ENCODE results near the gene OPTC. TPM values are rescaled to one million over a fixed set of nuclear protein-coding genes. Genes with fewer than 3 reads are reported as not detected.

The OPTC gene
- total RNA-seq, 2 experiments from 2014 or later = not detected

- Mint-ChIP-seq H3K4me3 (no peak overlapping the region), H3K36me3 (no peaks in the 10 kb centered on the region), H3K27ac (peak overlapping the region; percentile 59), H3K9me3 (no peaks in the 10 kb centered on the region), H3K4me1 (peaks cover 12% of the 10 kb centered on the region), H3K27me3 (peaks cover 8% of the 10 kb centered on the region)
- POLR2A ChIA-PET = no interaction called here
- DNase-seq (no peak), ATAC-seq (ENCODE audit: low read depth) (no peak)
Measured at GRCh38 chr1:203528976-203529835, 35.3 kb downstream of the OPTC start.

DNA sequence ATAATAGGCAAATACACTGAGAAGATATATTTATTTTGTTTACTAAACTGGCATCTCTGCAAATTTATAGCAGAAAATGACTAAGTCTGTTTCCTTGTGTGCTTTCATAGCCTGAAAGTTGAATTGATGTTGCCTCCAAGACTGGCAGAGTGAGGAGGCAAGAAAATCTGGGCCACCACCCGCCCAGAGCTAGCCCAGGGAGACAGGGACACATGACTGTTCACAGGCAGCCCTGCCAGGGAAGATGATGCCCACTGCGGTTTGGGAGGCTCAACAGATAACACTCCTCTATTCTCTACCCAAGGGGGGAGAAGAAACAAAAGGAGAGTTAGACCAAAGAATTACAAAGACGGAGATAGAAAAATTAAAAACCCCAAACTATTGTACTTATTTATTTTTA lies 37.1 kb downstream of the OPTC start:
- H3K27me3 Mint-ChIP-seq = peaks cover 8% of the 10 kb centered on the region
- no peak for DNase-seq
- POLR2A ChIA-PET = interaction anchor here (0.5 kb wide), 1 partner anchor 523 kb away, joined by 3 read pairs; no protein-coding TSS in a partner anchor
- ATAC-seq (ENCODE audit: low read depth) = no peak
- no peak overlapping the region for H3K4me3 Mint-ChIP-seq
- peaks cover 12% of the 10 kb centered on the region for H3K4me1 Mint-ChIP-seq
- H3K9me3 Mint-ChIP-seq = no peaks in the 10 kb centered on the region
- no peak overlapping the region for H3K27ac Mint-ChIP-seq
- H3K36me3 Mint-ChIP-seq = no peaks in the 10 kb centered on the region

GRCh38 chr1:203534012-203534411 lies 40.1 kb downstream of the OPTC start:
- no peak for ATAC-seq (ENCODE audit: low read depth)
- Mint-ChIP-seq H3K4me3 (no peak overlapping the region), H3K36me3 (no peaks in the 10 kb centered on the region), H3K27ac (no peak overlapping the region), H3K4me1 (peaks cover 5% of the 10 kb centered on the region), H3K9me3 (no peaks in the 10 kb centered on the region), H3K27me3 (peaks cover 8% of the 10 kb centered on the region)
- no peak for DNase-seq
- POLR2A ChIA-PET = no interaction called here

DNA sequence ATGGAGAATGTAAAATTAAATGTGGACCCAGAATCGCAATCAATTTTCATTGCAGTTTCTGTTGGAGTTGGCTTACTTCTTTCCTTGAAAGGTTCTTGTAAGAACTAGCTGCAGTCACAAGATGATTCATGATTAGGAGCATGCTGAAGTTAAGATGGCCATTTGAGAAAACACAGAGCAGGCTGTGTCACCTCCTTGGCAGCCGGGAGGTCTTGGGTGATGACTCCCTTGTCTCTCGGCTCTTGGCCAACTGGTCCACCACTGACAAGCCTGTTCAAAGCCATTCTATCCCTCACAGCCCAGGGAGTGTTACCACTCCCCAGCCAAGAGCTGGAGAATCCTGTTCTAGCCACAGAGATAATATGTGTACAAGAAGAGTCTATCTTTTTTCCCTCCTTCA lies 40.6 kb downstream of the OPTC start:
- POLR2A ChIA-PET = no interaction called here
- Mint-ChIP-seq H3K4me1 (peaks cover 2% of the 10 kb centered on the region), H3K27me3 (peaks cover 8% of the 10 kb centered on the region), H3K4me3 (no peak overlapping the region), H3K36me3 (no peaks in the 10 kb centered on the region), H3K27ac (no peak overlapping the region), H3K9me3 (no peaks in the 10 kb centered on the region)
- no peak for DNase-seq
- ATAC-seq (ENCODE audit: low read depth) = no peak

- Mint-ChIP-seq H3K36me3 (no peaks in the 10 kb centered on the region), H3K27me3 (peaks cover 4% of the 10 kb centered on the region), H3K27ac (no peak overlapping the region), H3K4me3 (no peak overlapping the region), H3K9me3 (no peaks in the 10 kb centered on the region), H3K4me1 (no peaks in the 10 kb centered on the region)
- ATAC-seq (ENCODE audit: low read depth) = no peak
- POLR2A ChIA-PET = no interaction called here
- DNase-seq = no peak
Measured at GRCh38 chr1:203536575-203536974, 42.6 kb downstream of the OPTC start.

- Mint-ChIP-seq H3K36me3 (no peaks in the 10 kb centered on the region), H3K9me3 (no peaks in the 10 kb centered on the region), H3K27ac (no peak overlapping the region), H3K4me3 (no peak overlapping the region), H3K4me1 (no peaks in the 10 kb centered on the region), H3K27me3 (peaks cover 6% of the 10 kb centered on the region)
- POLR2A ChIA-PET = no interaction called here
- ATAC-seq (ENCODE audit: low read depth) (no peak), DNase-seq (no peak)
Measured at GRCh38 chr1:203536980-203537455, 43.1 kb downstream of the OPTC start.

- Mint-ChIP-seq H3K27ac (no peak overlapping the region), H3K4me3 (no peak overlapping the region), H3K36me3 (no peaks in the 10 kb centered on the region), H3K4me1 (no peaks in the 10 kb centered on the region), H3K9me3 (no peaks in the 10 kb centered on the region), H3K27me3 (peaks cover 10% of the 10 kb centered on the region)
- no peak for DNase-seq
- POLR2A ChIA-PET = no interaction called here
- ATAC-seq (ENCODE audit: low read depth) = peak; percentile 50
Measured at GRCh38 chr1:203537806-203538464, 44.0 kb downstream of the OPTC start.

DNA sequence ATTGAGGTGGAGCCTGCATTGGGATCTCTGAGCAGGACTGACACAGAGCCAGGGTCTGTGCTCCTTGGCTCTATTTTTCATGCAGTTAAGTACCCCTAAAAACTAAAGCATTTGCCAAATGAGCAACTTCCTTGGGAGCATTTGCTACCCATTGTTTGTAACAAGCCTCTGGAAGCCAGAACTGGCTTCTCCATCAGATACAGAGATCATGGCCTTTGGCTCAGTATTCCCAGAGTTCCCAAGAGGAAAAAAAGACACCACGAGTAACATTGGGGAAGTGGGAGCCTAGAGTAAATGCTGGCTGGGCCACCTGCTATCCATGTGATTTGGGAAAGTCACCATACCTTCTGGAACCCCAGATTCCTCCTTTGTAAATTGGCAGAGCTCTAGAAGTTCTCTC lies 44.8 kb downstream of the OPTC start:
- no peaks in the 10 kb centered on the region for H3K4me1 Mint-ChIP-seq
- no peak overlapping the region for H3K27ac Mint-ChIP-seq
- no peak for DNase-seq
- no peaks in the 10 kb centered on the region for H3K9me3 Mint-ChIP-seq
- H3K36me3 Mint-ChIP-seq = no peaks in the 10 kb centered on the region
- peaks cover 6% of the 10 kb centered on the region for H3K27me3 Mint-ChIP-seq
- no peak overlapping the region for H3K4me3 Mint-ChIP-seq
- POLR2A ChIA-PET = no interaction called here
- ATAC-seq (ENCODE audit: low read depth) = no peak

- POLR2A ChIA-PET = no interaction called here
- H3K27ac Mint-ChIP-seq = no peak overlapping the region
- DNase-seq (no peak), ATAC-seq (ENCODE audit: low read depth) (no peak)
- H3K27me3 Mint-ChIP-seq = peaks cover 7% of the 10 kb centered on the region
- H3K9me3 Mint-ChIP-seq = no peaks in the 10 kb centered on the region
- H3K4me3 Mint-ChIP-seq = no peak overlapping the region
- H3K36me3 Mint-ChIP-seq = no peaks in the 10 kb centered on the region
- H3K4me1 Mint-ChIP-seq = no peaks in the 10 kb centered on the region
Measured at GRCh38 chr1:203539831-203540546, 46.0 kb downstream of the OPTC start.

GRCh38 chr1:203544485-203544884 lies 50.5 kb downstream of the OPTC start:
- ATAC-seq (ENCODE audit: low read depth) = no peak
- POLR2A ChIA-PET = no interaction called here
- Mint-ChIP-seq H3K9me3 (no peaks in the 10 kb centered on the region), H3K4me3 (no peak overlapping the region), H3K36me3 (no peaks in the 10 kb centered on the region), H3K27ac (no peak overlapping the region), H3K27me3 (peaks cover 16% of the 10 kb centered on the region), H3K4me1 (peaks cover 3% of the 10 kb centered on the region)
- no peak for DNase-seq

GRCh38 chr1:203544978-203545816 lies 51.2 kb downstream of the OPTC start:
- Mint-ChIP-seq H3K27me3 (peaks cover 22% of the 10 kb centered on the region), H3K4me3 (no peak overlapping the region), H3K27ac (no peak overlapping the region), H3K36me3 (no peaks in the 10 kb centered on the region), H3K4me1 (peaks cover 3% of the 10 kb centered on the region), H3K9me3 (no peaks in the 10 kb centered on the region)
- ATAC-seq (ENCODE audit: low read depth) (no peak), DNase-seq (no peak)
- POLR2A ChIA-PET = no interaction called here

DNA sequence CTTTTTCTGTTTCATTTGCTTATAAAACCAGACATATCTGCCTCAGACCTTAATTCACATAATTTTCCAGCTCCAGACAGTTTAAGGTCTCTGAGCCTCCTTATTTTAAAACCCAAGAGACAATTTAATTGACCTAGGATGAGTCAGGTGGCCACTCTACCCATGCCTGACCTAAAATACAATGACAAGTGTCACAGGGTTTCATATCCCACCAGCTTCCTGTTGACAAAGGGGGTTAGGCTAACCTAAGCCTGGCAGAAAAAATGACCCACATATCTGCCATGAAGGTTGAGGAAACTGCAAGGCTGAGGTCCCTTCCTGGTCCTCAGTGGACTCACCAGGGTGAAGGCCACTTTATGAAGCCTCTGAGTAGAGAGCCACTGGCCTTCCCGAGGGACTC lies 52.3 kb downstream of the OPTC start:
- Mint-ChIP-seq H3K9me3 (no peaks in the 10 kb centered on the region), H3K27me3 (peaks cover 27% of the 10 kb centered on the region), H3K4me3 (no peak overlapping the region), H3K36me3 (no peaks in the 10 kb centered on the region), H3K4me1 (peaks cover 3% of the 10 kb centered on the region), H3K27ac (no peak overlapping the region)
- ATAC-seq (ENCODE audit: low read depth) = peak; percentile 14
- POLR2A ChIA-PET = no interaction called here
- no peak for DNase-seq

DNA sequence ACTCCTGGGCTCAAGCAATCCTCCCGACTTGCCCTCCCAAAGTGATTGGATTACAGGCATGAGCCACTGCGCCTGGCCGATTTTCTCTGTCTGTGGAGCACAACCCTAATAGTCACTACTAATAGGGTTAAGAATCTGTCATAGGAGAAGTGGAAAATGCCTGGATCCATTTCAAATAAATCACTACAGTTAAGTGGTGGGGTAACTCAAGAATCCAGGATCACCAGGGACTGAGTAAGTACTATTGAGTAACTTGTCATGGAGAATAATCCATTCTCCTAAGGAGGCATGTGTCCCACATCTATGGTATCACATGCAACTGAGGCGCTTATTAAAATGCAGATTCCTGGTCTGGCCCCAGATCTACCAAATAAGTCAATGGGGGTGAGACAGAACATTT lies 53.2 kb downstream of the OPTC start:
- Mint-ChIP-seq H3K36me3 (no peaks in the 10 kb centered on the region), H3K9me3 (no peaks in the 10 kb centered on the region), H3K27ac (no peak overlapping the region), H3K4me3 (no peak overlapping the region), H3K4me1 (peaks cover 3% of the 10 kb centered on the region), H3K27me3 (peaks cover 23% of the 10 kb centered on the region)
- ATAC-seq (ENCODE audit: low read depth) = no peak
- POLR2A ChIA-PET = no interaction called here
- no peak for DNase-seq
